Activated CD4-positive, alpha-beta T cell treated with anti-CD3 and anti-CD28 coated beads, Interleukin-2, amount 10 ng/mL, durations not matched to agents 7 days and 5 days (primary cell): Measurements from ENCODE around the gene SAMD4A. TPM values are rescaled to one million over a fixed set of nuclear protein-coding genes. Genes with fewer than 3 reads are reported as not detected.

Source experiments
- CTCF ChIA-PET: fragments of 350-600 bp; sonication (Branson Sonifier 250); formaldehyde crosslinking; loops from one replicate; lab custom pipeline; 2021; ENCODE audit warnings: antibody characterized with exemption; lab: Charles Lee
- POLR2A ChIA-PET: fragments of 350-600 bp; sonication (Branson Sonifier 250); formaldehyde crosslinking; loops from one replicate; lab custom pipeline; 2021; ENCODE audit warnings: antibody characterized with exemption; lab: Charles Lee
- DNase-seq: peaks from one replicate; pipeline ENCODE4 v3.0.0-alpha.2; 2020
- H3K27ac Mint-ChIP-seq: one replicate; pipeline ENCODE4 v1.8.0; 2021; ENCODE audit warnings: mild to moderate bottlenecking, moderate library complexity, mixed read lengths
- H3K27me3 Mint-ChIP-seq: one replicate; pipeline ENCODE4 v1.8.0; 2021; ENCODE audit warnings: mixed read lengths
- H3K36me3 Mint-ChIP-seq: one replicate; pipeline ENCODE4 v1.8.0; 2021; ENCODE audit warnings: low read depth, mixed read lengths
- H3K4me1 Mint-ChIP-seq: one replicate; pipeline ENCODE4 v1.8.0; 2021; ENCODE audit warnings: mixed read lengths
- H3K4me3 Mint-ChIP-seq: one replicate; pipeline ENCODE4 v1.8.0; 2021; ENCODE audit warnings: mild to moderate bottlenecking, moderate library complexity, mixed read lengths
- H3K9me3 Mint-ChIP-seq: one replicate; pipeline ENCODE4 v1.8.0; 2021; ENCODE audit warnings: mixed read lengths
- total RNA-seq, 2 experiments: library from RNA; stranded (reverse); gene quantifications; one replicate each; pipeline ENCODE4 v1.2.3, GENCODE V29; 2021

Gene SAMD4A
- total RNA-seq, 2 experiments from 2014 or later, result 0.54 to 0.62 TPM

DNA sequence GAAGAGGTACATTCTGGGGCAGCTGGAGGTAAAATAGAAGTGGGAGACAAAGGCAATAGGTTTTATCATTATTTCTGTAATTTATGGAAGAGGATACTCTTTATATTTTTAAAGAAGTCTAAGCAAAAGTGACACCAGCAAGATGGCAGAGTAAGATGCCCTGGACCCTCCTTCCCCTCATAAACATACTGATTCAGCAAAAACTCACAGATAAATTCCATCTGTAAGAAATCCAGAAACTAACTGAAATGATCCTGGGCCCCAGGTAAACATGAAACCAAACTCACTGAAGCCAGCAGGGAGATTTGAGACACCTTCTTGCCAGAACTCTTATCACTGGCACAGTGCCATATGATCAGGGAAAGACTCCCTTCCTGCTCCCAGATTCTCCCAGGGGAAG lies 255.8 kb downstream of the SAMD4A start:
- Mint-ChIP-seq H3K4me1 (no peaks in the 10 kb centered on the region), H3K36me3 (peaks cover 3% of the 10 kb centered on the region), H3K27ac (no peak overlapping the region), H3K4me3 (no peak overlapping the region), H3K9me3 (peaks cover 20% of the 10 kb centered on the region), H3K27me3 (peaks cover 22% of the 10 kb centered on the region)
- no peak for DNase-seq
- POLR2A ChIA-PET, result no interaction called here
- CTCF ChIA-PET, result interaction anchor here (0.6 kb wide), 1 partner anchor 1388 kb away, joined by 3 read pairs; no protein-coding TSS in a partner anchor

GRCh38 chr14:54823757-54824549 lies 257.0 kb downstream of the SAMD4A start:
- peaks cover 3% of the 10 kb centered on the region for H3K36me3 Mint-ChIP-seq
- H3K9me3 Mint-ChIP-seq, result peaks cover 20% of the 10 kb centered on the region
- H3K4me3 Mint-ChIP-seq, result no peak overlapping the region
- ChIA-PET POLR2A (no interaction called here), CTCF (no interaction called here)
- no peak for DNase-seq
- peaks cover 20% of the 10 kb centered on the region for H3K27me3 Mint-ChIP-seq
- H3K4me1 Mint-ChIP-seq, result no peaks in the 10 kb centered on the region
- H3K27ac Mint-ChIP-seq, result no peak overlapping the region

DNA sequence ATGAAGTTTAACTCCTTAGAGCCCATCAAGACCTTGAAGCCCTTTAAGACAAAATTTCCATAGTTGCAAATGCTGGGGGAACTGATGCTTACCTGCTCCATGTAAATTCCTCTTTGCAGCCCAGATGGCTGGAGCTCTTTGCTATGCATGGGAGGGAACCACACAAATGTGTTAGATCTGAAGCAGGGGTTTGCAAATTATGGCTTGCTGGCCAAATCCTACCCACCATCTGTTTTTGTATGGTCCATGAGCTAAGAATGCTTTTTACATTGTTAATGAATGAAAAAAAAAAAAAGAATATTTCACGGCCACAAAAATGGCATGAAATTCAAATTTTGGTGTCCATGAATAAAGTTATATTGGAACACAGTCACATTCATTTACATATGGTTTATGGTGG lies 261.1 kb downstream of the SAMD4A start:
- ChIA-PET POLR2A (no interaction called here), CTCF (interaction anchor here (1.4 kb wide), 1 partner anchor 10 kb away, joined by 3 read pairs; no protein-coding TSS in a partner anchor)
- Mint-ChIP-seq H3K27ac (no peak overlapping the region), H3K27me3 (peaks cover 22% of the 10 kb centered on the region), H3K4me3 (no peak overlapping the region), H3K4me1 (no peaks in the 10 kb centered on the region), H3K9me3 (peaks cover 28% of the 10 kb centered on the region), H3K36me3 (peaks cover 4% of the 10 kb centered on the region)
- no peak for DNase-seq

DNA sequence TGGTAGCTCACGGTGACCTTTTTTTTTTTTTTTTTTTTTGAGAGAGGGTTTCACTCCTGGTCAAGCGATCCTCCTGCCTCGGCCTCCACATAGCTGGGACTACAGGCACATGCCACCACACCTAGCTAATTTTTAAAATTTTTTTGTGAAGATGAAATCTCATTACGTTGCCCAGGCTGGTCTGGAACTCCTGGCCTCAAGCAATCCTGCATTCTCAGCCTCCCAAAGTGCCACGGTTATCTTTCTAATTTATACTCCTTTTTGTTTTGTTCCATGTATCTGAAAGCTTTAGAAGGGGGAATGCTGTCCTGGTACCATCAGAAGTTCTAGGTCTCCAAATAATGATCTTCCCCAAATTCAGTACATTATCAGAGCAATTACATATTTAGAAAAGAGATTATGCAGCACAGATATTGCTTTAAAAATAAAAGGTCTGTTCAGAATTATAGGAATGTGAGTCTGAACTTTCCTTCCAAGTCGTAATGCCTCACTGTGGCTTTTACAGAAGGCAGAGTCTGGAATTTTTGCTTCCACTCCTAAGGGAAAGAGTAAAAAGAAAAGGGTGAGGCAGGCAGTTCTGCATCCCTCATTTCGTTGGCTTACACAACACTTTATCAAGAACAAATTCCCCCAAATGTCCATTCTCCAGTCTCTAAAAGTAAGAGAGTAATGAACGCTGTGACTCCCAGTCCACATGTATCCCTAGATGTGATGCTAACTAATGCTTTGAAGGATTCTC lies 262.7 kb downstream of the SAMD4A start:
- no peak overlapping the region for H3K27ac Mint-ChIP-seq
- DNase-seq, result no peak
- H3K4me3 Mint-ChIP-seq, result no peak overlapping the region
- CTCF ChIA-PET, result interaction anchor here (1.1 to 1.8 kb wide), 2 partner anchors 8 to 41 kb away, joined by 3 read pairs; no protein-coding TSS in a partner anchor
- POLR2A ChIA-PET, result no interaction called here
- H3K9me3 Mint-ChIP-seq, result peaks cover 16% of the 10 kb centered on the region
- H3K27me3 Mint-ChIP-seq, result peaks cover 14% of the 10 kb centered on the region
- H3K36me3 Mint-ChIP-seq, result peaks cover 1% of the 10 kb centered on the region
- H3K4me1 Mint-ChIP-seq, result no peaks in the 10 kb centered on the region

DNA sequence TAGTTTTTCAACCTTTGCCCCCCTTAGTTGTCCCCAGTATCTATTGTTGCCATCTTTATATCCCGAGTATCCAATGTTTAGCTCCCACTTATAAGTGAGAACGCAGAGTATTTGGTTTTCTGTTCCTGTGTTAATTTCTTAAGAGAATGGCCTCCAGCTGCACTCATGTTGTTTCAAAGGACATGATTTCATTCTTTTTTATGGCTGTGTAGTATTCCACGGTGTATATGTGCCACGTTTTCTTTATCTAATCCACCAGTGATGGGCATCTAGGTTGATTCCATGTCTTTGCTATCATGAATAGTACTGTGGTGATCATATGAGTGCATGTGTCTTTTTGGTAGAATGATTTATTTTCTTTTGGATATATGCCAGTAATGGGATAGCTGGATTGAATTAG lies 263.7 kb downstream of the SAMD4A start:
- no peak overlapping the region for H3K4me3 Mint-ChIP-seq
- H3K9me3 Mint-ChIP-seq, result peaks cover 10% of the 10 kb centered on the region
- H3K4me1 Mint-ChIP-seq, result no peaks in the 10 kb centered on the region
- CTCF ChIA-PET, result interaction anchor here (0.7 to 1.8 kb wide), 3 partner anchors 17 to 277 kb away, joined by 3 to 5 read pairs (median 3); no protein-coding TSS in a partner anchor
- POLR2A ChIA-PET, result no interaction called here
- DNase-seq, result no peak
- H3K36me3 Mint-ChIP-seq, result peaks cover 4% of the 10 kb centered on the region
- peaks cover 10% of the 10 kb centered on the region for H3K27me3 Mint-ChIP-seq
- H3K27ac Mint-ChIP-seq, result no peak overlapping the region

DNA sequence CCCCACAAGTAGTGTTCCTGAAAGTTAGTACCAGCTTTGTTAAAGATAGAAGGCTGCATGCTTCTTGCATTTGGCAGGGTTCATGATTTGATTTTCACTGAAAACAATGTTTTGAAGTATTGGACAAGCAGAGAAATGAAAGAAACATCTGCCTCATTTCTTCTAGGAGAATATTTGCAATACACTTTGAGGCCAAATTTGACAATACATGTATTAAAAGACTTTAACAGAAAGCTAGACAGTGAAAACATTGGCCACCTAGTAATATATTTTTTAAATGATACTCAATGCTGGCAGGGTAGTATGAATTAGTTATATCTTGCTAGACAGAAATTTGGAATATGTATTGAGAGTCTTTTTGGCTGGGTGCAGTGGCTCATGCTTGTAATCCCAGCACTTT lies 267.2 kb downstream of the SAMD4A start:
- POLR2A ChIA-PET, result interaction anchor here (0.7 kb wide), 1 partner anchor 66 kb away, joined by 3 read pairs; no protein-coding TSS in a partner anchor
- peaks cover 8% of the 10 kb centered on the region for H3K9me3 Mint-ChIP-seq

DNA sequence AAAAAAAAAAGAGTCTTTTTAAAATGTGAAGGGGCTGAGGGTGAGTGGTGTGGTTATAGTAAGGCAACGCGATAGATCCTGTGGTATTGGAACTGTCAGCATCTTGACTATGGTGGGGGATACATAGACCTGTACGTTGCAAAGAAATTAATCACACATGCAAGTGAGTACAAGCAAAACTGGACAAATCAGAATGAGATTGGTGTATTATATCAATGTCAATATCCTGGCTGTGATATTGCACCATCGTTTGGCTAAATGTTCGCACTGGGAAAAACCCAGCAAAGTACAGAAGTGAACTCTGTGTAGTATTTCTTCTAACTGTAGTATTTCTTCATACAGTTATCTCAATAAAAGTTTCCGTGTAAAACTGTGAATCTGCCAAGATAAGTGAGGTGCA lies 267.8 kb downstream of the SAMD4A start:
- Mint-ChIP-seq H3K4me3 (no peak overlapping the region), H3K9me3 (peaks cover 8% of the 10 kb centered on the region), H3K27ac (no peak overlapping the region), H3K4me1 (no peaks in the 10 kb centered on the region), H3K27me3 (peaks cover 8% of the 10 kb centered on the region), H3K36me3 (peaks cover 13% of the 10 kb centered on the region)
- ChIA-PET POLR2A (no interaction called here), CTCF (no interaction called here)
- no peak for DNase-seq

More for the DNA sequence above, 267.2 kb downstream of the SAMD4A start:
- Mint-ChIP-seq H3K27me3 (peaks cover 8% of the 10 kb centered on the region), H3K27ac (no peak overlapping the region), H3K4me1 (no peaks in the 10 kb centered on the region), H3K4me3 (no peak overlapping the region), H3K36me3 (peaks cover 8% of the 10 kb centered on the region)
- CTCF ChIA-PET, result no interaction called here
- DNase-seq, result no peak

- no peak overlapping the region for H3K27ac Mint-ChIP-seq
- no peaks in the 10 kb centered on the region for H3K27me3 Mint-ChIP-seq
- ChIA-PET POLR2A (no interaction called here), CTCF (interaction anchor here (0.7 kb wide), 1 partner anchor 63 kb away, joined by 3 read pairs; no protein-coding TSS in a partner anchor)
- peaks cover 25% of the 10 kb centered on the region for H3K36me3 Mint-ChIP-seq
- H3K4me3 Mint-ChIP-seq, result no peak overlapping the region
- no peak for DNase-seq
- H3K4me1 Mint-ChIP-seq, result no peaks in the 10 kb centered on the region
- peaks cover under 1% of the 10 kb centered on the region for H3K9me3 Mint-ChIP-seq
Observed at GRCh38 chr14:54836231-54836630, 269.3 kb downstream of the SAMD4A start.

DNA sequence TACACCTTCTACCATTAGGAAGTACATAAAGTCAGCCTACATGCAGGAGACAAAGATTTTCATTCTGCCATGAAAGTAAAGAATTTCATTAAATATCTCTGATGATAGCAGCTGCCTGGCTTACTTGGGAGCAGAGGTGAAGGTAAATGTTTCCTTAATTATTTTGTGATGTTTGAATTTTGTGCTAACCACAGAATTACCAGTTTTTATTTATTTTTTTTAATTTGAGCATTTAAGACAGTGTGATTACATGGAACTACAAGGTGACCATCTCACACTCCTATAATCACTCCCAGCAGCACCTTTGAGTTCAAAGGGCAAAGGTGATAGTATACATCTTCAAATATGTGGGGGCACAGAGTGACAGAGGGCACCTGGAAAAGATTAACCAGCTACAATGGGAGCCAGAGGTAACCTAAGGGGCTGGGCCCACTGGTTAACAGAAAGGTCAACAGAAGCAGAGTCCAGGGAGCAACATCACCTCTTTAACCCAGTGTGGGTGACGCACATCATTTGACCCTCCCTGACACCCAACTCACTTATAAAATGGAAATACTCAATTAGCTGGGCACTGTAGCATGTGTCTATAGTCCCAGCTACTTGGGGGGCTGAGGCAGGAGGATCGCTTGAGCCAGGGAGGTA lies 270.7 kb downstream of the SAMD4A start:
- Mint-ChIP-seq H3K36me3 (peaks cover 35% of the 10 kb centered on the region), H3K4me1 (no peaks in the 10 kb centered on the region), H3K9me3 (no peaks in the 10 kb centered on the region), H3K27me3 (no peaks in the 10 kb centered on the region), H3K27ac (no peak overlapping the region), H3K4me3 (no peak overlapping the region)
- ChIA-PET POLR2A (no interaction called here), CTCF (interaction anchor here (0.7 to 1.2 kb wide), 3 partner anchors 8 to 323 kb away, joined by 3 read pairs; no protein-coding TSS in a partner anchor)
- DNase-seq, result no peak

DNA sequence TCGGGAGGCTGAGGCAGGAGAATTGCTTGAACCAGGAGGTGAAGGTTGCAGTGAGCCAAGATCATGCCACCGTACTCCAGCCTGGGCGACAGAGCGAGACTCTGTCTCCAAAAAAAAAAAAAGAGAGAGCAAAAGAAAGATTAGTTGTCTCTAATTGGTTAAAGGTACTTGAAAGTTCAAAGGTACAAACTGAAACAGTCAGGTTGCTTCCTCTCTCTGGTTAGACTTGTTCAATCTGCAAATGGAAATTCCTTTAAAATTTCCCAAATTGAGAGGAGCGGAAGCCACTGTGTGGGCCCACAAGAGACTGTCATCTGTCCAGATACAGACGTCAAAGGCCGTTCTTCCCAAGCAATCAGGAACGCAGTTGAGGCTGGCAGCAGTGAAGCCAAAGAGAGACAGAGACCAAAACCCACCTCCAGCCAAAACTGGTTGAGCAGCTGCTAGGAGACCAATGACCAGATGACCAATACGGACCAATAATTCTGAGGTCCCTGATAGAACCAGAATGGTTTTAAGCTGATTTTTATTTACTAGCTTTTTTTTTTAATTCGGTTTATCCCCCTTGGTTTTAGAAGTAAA lies 272.1 kb downstream of the SAMD4A start:
- ChIA-PET CTCF (interaction anchor here (1.0 kb wide), 1 partner anchor 212 kb away, joined by 3 read pairs; no protein-coding TSS in a partner anchor), POLR2A (no interaction called here)
- Mint-ChIP-seq H3K9me3 (no peaks in the 10 kb centered on the region), H3K4me3 (no peak overlapping the region), H3K27me3 (no peaks in the 10 kb centered on the region), H3K4me1 (no peaks in the 10 kb centered on the region), H3K27ac (no peak overlapping the region), H3K36me3 (peaks cover 39% of the 10 kb centered on the region)
- DNase-seq, result no peak

DNA sequence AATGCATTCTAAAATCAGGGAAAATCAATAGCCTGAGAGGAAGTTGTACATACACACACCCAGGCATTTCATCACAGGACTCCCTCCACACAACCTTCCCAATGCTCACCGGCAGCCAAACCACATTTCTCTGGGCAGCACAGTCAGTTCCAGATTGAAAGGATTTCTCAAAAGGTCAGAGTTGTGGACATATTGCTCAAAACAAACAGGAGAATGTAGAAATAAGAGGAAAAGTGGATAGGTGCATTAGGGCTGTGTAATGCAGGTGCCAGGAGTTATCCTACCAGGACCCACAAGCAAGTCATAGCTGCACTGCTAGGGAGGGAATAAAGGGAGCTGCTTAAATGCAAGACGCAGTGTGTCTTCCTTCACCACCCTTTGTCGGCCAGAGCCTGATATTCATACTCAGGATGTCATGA lies 272.8 kb downstream of the SAMD4A start:
- Mint-ChIP-seq H3K9me3 (no peaks in the 10 kb centered on the region), H3K4me1 (no peaks in the 10 kb centered on the region), H3K4me3 (no peak overlapping the region), H3K27ac (peak overlapping the region; percentile 71), H3K27me3 (no peaks in the 10 kb centered on the region), H3K36me3 (peaks cover 44% of the 10 kb centered on the region)
- CTCF ChIA-PET, result no interaction called here
- POLR2A ChIA-PET, result no interaction called here
- no peak for DNase-seq

DNA sequence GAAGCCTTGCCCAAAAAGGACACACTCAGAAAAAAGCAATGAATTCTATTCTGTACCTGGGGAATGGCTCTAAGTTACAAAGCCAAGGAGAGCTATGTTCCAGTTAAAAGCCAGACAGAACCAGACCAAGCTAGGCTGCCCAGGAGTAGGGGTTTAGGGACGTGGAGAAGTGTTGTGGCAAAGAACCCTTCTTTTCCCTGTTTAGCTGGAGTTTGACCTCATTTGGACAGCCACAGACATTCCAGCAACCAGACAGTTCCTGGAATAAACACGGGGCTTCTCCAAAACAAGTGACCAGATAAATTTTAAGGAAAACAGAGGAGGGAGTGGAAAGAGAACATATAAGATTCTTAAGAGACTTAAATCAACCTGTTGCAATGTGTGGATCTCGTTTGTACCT lies 273.4 kb downstream of the SAMD4A start:
- Mint-ChIP-seq H3K27me3 (no peaks in the 10 kb centered on the region), H3K4me3 (no peak overlapping the region), H3K36me3 (peaks cover 42% of the 10 kb centered on the region), H3K9me3 (no peaks in the 10 kb centered on the region), H3K27ac (no peak overlapping the region), H3K4me1 (no peaks in the 10 kb centered on the region)
- DNase-seq, result no peak
- POLR2A ChIA-PET, result no interaction called here
- CTCF ChIA-PET, result no interaction called here
